GM19455 (cell line): ENCODE results near the gene VEGFC.

Source experiments
- ATAC-seq: cut with Tn5 transposase; IDR thresholded peaks from one replicate; pipeline ENCODE4 v1.9.1; 2021; ENCODE audit not compliant: unreplicated experiment

Gene VEGFC

GRCh38 chr4:176762661-176763308 is 29.9 kb downstream of the VEGFC start:
- no peak for ATAC-seq

- no peak for ATAC-seq
These were observed 30.9 kb downstream of the VEGFC start for GRCh38 chr4:176761872-176762271.

- no peak for ATAC-seq
These were observed 32.3 kb downstream of the VEGFC start for GRCh38 chr4:176760471-176760870.

DNA sequence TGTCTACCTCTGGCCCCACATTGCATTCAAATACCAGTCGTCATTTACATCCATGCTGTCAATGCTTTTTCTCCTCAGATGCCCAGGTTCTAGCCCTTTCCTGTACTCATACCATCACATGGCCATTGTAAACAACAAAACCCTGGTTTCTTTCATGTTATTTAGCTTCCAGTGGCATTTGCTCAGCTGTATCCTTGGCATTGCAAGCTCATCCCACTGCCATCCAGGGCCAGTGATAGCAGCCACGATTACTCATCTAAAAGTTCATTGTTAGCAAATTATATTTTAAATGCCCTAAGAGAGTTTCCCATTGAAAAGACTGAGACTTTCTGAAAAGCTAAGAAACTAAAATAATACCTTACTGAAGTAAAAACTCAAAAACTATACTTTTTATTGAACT is 34.0 kb downstream of the VEGFC start:
- ATAC-seq = no peak

DNA sequence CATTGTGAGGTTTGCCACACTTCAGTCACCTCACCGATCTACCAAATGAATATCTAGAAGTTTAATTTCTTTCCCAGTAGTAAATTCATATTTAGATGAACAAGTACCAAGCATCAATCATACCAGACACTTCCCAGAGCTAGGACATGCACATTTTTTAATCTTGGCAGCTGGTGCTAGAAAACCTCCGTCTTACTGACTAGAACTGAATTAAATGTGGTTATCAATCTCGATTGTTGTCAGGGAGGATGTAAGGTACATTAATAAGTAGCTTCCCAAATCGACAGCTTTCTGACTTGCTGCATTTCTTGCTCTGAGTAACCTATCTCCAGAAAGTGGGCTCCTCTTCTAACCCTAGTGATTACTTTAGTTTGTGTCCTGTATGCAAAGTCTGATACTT is 34.4 kb downstream of the VEGFC start:
- no peak for ATAC-seq

DNA sequence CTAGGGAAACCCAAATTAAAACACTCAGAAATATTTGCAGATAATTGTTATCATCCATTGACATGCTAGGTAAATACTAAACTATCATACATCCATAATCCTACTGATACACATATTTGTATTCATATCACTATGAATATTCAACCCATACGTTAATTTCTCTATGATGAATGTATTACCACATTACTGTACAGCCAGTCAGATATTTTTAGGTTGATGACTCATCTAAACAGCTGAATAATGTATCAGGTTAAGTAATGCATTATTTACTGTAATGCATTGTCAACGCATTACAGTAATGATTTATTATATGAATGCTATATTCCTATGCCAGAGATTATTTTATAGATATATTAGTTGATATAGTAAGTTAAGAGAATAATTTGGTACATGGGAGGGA is 37.1 kb downstream of the VEGFC start:
- no peak for ATAC-seq

DNA sequence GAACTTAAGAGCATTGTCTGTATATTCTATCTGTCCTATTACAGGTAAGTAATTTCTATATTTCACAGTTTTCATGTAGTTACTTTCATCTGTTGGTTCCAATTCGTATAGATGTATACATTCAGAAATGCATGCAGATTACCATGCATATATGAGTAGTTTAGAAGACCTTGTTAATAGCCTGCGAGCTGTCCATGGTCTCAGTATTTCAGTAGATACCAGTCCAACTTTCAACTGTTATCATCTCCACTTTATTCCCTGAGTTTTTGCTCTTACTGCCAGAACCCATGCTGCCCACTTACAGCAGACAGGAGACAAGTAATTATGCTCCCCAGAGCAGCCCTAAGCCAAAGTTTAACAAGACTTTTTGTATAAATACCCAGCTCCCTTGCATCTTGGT is 37.7 kb downstream of the VEGFC start:
- ATAC-seq = no peak

- no peak for ATAC-seq
These were observed 39.7 kb downstream of the VEGFC start for GRCh38 chr4:176753049-176753448.

- no peak for ATAC-seq
These were observed 40.5 kb downstream of the VEGFC start for GRCh38 chr4:176752191-176752749.

GRCh38 chr4:176751061-176751460 is 41.7 kb downstream of the VEGFC start:
- no peak for ATAC-seq

GRCh38 chr4:176746846-176747245 is 45.9 kb downstream of the VEGFC start:
- ATAC-seq = no peak

- ATAC-seq = no peak
These were observed 46.8 kb downstream of the VEGFC start for GRCh38 chr4:176745902-176746301.

DNA sequence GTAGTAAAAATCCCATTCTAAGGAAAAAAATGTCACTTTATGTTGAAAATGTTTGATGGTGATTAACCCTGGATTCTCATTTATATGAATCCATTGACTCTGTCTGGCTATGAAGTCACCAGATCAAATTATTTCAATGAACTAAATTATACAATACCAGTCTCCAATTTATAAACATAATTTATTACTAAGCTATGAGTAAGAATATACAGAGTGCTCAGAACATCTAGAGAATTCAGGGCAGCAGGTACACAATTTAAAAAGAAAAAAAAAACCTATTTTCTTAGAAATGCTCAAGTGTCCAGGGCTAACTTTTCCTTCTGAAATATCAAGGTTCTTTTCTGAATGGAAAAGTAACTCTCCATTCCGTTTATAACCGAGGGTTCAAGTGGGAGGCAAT is 48.6 kb downstream of the VEGFC start:
- ATAC-seq = no peak

GRCh38 chr4:176742211-176742610 is 50.5 kb downstream of the VEGFC start:
- no peak for ATAC-seq

GRCh38 chr4:176741253-176741652 is 51.5 kb downstream of the VEGFC start:
- ATAC-seq = no peak

GRCh38 chr4:176735300-176735699 is 57.4 kb downstream of the VEGFC start:
- no peak for ATAC-seq

- no peak for ATAC-seq
These were observed 58.3 kb downstream of the VEGFC start for GRCh38 chr4:176734461-176734860.

- ATAC-seq = no peak
These were observed 63.2 kb downstream of the VEGFC start for GRCh38 chr4:176729489-176729888.

GRCh38 chr4:176726803-176727202 is 65.9 kb downstream of the VEGFC start:
- no peak for ATAC-seq

DNA sequence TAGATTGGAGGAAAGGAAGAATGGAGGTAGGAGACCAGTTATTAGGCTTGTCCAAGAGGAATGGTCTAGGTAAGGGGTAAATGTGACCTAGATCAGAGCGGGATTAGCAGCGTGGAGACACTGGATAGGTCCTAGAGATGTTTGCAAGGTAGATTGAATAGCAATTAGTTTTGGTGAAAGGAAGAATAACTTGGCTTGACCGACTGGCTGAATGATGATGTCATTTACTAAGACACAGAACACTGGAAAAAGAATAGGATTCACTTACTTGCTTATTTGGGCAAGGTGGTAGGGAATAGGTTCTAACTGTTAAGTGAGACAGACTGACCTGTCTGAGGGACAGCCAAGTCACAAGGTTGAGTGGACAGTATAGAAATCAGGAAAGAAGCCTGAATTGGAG is 71.3 kb downstream of the VEGFC start:
- ATAC-seq = no peak

GRCh38 chr4:176718881-176719280 is 73.8 kb downstream of the VEGFC start:
- ATAC-seq = no peak

- no peak for ATAC-seq
These were observed 75.5 kb downstream of the VEGFC start for GRCh38 chr4:176717237-176717636.

DNA sequence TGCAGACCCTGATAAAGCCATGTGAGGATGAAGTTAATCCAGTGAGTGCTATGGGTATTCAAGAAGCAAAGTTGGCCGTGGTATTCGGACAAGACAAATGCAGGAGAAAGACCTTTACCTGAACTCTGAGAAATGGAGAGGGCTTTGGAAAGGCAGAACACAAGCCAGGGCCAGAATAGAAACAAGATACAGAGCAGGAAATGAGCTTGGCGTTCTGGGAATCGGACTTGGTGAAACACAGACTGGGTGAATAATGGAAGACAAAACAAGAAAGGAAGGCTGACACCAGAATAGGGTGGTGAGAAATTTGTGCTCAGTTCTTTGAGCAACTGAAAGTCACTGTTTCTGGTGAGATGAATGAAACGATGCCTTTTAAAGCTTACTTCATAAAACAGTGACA is 83.3 kb downstream of the VEGFC start:
- ATAC-seq = no peak
